GM19023 (cell line): ENCODE results near the gene OR6K6.

Source experiments
- ATAC-seq: cut with Tn5 transposase; IDR thresholded peaks from one replicate; pipeline ENCODE4 v1.9.1; 2021; ENCODE audit warnings: mild to moderate bottlenecking, moderate library complexity; ENCODE audit not compliant: unreplicated experiment

The OR6K6 gene, protein sequence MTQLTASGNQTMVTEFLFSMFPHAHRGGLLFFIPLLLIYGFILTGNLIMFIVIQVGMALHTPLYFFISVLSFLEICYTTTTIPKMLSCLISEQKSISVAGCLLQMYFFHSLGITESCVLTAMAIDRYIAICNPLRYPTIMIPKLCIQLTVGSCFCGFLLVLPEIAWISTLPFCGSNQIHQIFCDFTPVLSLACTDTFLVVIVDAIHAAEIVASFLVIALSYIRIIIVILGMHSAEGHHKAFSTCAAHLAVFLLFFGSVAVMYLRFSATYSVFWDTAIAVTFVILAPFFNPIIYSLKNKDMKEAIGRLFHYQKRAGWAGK

GRCh38 chr1:158754420-158754819 is at the start of gene OR6K6:
Gene OR6K6 (plus strand): TSS chr1:158754720. CDS start chr1:158754888, 168 bp downstream.
- ATAC-seq: no peak

- no peak for ATAC-seq
Measured at GRCh38 chr1:158706096-158706495, 48.4 kb upstream of the OR6K6 start.

- ATAC-seq: no peak
Measured at GRCh38 chr1:158711098-158711497, 43.4 kb upstream of the OR6K6 start.

DNA sequence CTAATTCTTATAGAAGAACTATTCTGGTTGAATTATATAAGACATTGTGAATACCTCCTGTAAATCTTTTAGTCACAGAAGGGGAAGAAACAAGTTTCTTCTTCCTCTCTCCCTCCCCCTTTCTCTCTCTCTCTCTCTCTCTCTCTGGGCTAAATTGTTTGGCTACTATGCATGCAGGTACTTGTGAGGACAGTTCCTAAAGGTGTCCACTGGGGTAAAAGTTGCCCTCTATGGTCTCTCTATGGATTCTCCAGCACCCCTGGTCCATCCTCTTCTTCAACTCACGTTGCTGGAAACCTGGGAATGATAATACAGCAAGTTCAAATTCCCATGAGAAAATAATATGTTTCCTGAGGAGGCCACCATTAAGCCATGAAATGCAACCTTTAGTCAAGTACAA is 39.8 kb upstream of the OR6K6 start:
- no peak for ATAC-seq

- peak; percentile 63 for ATAC-seq
Measured at GRCh38 chr1:158716335-158716734, 38.2 kb upstream of the OR6K6 start.

GRCh38 chr1:158717344-158717743 is 37.2 kb upstream of the OR6K6 start:
- no peak for ATAC-seq

- ATAC-seq: no peak
Measured at GRCh38 chr1:158719664-158720063, 34.9 kb upstream of the OR6K6 start.

DNA sequence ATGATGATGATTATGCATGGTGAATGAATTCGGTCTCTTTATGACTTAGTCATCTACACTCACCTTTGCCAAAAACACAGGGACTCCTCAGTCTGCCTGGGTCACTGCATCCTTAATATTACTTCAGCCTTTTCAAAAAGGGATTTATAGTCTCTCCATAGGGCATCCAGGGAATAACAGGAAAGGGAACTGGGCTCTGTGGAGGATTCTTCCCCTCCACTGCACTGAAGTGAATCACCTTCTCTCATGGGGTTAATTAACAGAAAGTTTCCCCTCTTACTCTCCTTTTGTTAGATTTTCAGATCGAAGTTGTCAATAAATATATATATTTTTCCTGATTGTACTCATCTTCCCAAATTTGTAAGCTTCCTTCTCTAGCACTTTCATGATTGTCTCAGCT is 33.9 kb upstream of the OR6K6 start, which contains the start of gene OR6K3:
TSS of gene OR6K3 (minus strand) at position 101 of the 400 bp plus-strand sequence. CDS start 2,605 bp downstream, outside the sequence.
- ATAC-seq: no peak

DNA sequence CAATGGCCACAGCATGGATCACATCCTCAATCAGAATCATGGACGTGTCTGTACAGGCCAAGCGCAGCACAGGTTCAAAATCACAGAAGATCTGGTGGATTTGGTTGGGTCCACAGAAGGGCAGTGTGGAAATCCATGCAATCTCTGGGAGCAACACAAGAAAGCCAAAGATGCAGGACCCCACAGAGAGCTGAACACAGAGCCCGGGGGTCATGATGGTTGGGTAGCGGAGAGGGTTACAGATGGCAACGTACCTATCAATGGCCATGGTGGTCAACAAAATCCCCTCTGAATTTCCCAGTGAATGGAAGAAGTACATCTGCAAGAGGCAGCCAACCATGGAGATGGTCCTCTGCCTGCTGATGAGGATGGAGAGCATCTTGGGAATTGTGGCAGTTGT is 30.1 kb upstream of the OR6K6 start:
- ATAC-seq: no peak

- no peak for ATAC-seq
Measured at GRCh38 chr1:158728510-158729225, 25.9 kb upstream of the OR6K6 start.

DNA sequence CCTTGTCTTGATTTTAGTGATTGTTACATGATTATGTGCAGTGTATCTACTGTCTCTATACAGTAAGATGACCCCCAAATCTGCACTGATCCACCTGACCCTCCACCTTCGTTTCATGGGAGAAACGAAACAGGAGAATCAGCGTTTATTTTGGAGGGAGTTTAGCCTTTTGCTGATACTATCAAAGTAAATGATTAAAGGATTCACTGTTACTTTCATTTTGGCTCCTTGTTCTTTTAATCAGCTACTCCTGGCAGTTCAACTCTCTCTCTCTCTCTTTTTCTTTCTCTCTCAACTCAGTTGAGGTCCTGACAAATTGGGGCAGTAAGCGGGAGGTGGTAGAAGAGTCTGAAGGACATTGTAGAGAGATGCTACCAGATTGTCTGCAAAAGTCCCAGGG is 24.1 kb upstream of the OR6K6 start:
- ATAC-seq: no peak

DNA sequence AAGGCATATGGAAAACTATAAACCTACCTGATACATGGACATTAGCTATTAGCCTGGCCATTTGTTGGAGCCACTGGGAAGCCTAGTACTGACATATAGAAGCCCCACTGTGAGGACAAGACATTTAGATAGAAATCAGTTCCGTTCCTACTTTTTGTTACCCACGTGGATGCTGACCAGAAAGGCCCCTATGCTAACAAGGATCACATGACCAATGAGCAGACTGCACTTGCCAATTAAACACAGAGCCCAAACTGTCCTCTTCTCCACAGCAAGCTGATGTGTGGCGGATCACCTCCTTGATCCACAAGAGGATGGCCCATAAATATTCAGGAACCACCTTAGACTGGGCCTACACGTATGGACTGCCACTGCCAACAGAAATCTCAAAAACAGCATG is 22.8 kb upstream of the OR6K6 start:
- no peak for ATAC-seq

GRCh38 chr1:158732524-158732923 is 22.0 kb upstream of the OR6K6 start:
- ATAC-seq: no peak

GRCh38 chr1:158735848-158736247 is 18.7 kb upstream of the OR6K6 start:
- ATAC-seq: no peak

- no peak for ATAC-seq
Measured at GRCh38 chr1:158752155-158752712, 2.3 kb upstream of the OR6K6 start.

GRCh38 chr1:158771950-158772866 is 17.7 kb downstream of the OR6K6 start, which contains the start of gene OR6N1:
Gene OR6N1 (minus strand): TSS chr1:158772195. CDS start chr1:158766682, 5,513 bp downstream.
- no peak for ATAC-seq

DNA sequence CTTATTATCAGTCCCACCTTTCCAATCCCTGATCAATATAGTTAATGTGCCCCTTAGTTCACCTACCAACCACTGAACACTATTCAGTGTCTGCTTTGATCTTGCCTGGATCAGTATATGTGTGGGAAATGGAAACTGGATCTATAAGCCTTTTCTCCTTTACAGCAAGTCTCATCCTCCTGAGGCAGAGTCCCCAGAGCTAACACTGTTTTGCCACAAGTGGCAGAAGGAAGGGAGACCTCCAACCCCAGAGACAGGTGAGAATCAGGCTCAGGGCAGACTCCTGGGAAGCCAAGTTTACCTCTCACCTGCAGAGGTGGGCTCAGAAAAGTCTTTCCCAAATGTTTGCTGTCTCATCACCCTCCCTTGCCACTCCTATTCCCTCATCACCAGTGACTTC is 26.6 kb downstream of the OR6K6 start, which contains the start of gene OR6N2:
TSS of gene OR6N2 (minus strand) at position 101 of the 400 bp plus-strand sequence. CDS start 3,569 bp downstream, outside the sequence.
- no peak for ATAC-seq

DNA sequence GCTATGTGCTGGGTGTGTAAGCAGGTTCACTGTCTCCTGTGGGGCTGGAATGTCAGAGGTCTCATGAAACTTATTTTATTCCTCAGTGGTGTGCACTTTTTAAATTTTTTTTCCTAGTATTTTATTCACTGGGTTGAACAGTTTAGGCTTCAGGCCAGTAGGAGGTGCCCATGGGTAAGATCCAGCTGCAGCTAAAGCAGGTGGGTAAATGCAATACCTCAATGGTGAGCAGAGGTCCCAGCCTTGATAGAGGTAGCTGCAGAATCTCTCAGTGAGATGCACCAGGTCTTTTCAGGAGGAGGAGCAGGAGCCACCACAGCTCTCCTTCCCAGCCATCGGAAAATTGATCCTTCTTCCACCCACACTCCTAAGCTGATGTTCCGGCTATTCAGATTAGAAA is 39.1 kb downstream of the OR6K6 start:
- no peak for ATAC-seq

DNA sequence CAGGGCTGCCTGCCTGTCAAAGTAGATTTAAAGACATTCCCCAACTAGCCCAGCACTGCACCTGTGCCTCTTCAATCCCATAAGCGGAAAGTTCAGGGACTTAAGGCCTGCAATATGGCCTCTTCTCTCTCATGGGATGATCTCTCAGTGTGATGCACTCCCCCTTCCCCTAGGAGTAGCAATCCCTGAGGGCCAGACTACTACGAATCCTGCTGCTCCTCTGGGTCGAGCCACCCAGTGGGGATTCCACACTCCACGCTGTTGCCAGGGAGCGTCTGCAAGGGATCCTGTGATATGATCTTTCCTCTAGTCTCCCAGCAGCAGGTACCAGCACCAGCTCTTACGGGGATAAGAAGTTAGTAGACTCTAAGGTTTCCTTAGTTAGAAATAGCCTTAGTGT is 39.7 kb downstream of the OR6K6 start:
- ATAC-seq: no peak

DNA sequence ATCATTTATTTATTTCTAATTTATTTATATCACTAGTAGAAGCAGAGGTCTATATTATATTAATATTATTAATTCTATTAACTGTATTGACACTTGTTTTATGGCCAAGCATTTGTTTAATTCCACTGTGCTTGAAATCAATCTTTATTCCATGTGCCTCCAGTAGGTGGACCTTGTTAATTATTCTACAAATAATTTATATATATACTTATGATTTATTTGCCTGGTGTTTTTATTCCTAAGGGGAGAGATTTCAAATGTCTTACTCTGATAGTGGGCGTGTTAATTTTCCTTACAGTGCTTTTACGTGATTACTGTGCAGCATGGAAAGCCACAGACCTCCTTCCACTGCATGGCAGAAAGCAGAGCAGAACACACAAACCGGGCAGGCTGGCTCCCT is 44.0 kb downstream of the OR6K6 start:
- ATAC-seq: no peak

GRCh38 chr1:158799689-158800088 is 45.2 kb downstream of the OR6K6 start:
- ATAC-seq: no peak
